ENCODE measurements around the gene ZC3H6.
A peak's percentile ranks its signal among the peaks of the same experiment; 100 is the strongest.
"Not testable (repeated sequence)": the region's sequence is repeated elsewhere in the genome, so short reads cannot be mapped to it uniquely, and the experiment has no call there.

The ZC3H6 gene

GRCh38 chr2:112332123-112332696 is 56.8 kb downstream of the ZC3H6 start:
- no peak for DNase-seq (ENCODE audit: low spot score)

GRCh38 chr2:112335600-112335999 is 60.2 kb downstream of the ZC3H6 start:
- DNase-seq (ENCODE audit: low spot score): no peak

GRCh38 chr2:112339986-112340385 is 64.6 kb downstream of the ZC3H6 start:
- DNase-seq (ENCODE audit: low spot score): no peak

DNA sequence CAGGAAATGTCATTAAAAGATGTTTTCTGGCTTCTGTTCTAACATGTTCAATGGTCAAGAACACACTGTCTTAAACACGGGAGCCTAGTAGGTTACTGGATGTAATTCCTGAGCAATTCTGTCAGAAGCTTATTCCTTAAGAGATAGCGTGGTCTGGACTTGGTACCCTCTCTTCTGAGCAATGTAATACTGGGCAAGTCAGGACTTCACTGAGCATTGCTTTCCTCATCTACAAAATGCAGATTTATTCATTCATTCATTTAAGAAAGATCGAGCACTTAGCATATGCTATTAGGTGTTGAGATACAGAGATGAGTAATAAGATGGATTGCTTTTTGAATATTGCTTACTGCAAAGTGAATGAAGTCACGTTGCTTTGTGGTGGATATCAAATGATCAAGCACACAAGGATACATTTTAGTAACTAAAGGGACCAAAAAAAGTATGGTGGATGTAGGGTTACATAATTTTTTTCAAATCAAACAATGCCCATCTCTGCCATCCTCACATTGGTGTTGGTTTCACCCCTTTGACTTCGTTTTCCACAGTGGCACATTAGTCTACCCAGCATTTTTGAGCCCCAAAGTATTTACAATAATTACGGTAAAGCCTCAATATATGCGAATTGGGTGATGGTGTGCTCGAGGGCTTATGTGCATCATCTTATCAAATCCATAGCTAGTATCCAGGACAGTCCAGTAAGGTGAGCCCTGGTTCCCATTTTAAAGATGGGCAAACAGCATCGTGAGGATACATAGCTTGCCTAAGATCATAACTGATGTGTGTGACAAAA is 65.3 kb downstream of the ZC3H6 start:
- no peak for DNase-seq (ENCODE audit: low spot score)

DNA sequence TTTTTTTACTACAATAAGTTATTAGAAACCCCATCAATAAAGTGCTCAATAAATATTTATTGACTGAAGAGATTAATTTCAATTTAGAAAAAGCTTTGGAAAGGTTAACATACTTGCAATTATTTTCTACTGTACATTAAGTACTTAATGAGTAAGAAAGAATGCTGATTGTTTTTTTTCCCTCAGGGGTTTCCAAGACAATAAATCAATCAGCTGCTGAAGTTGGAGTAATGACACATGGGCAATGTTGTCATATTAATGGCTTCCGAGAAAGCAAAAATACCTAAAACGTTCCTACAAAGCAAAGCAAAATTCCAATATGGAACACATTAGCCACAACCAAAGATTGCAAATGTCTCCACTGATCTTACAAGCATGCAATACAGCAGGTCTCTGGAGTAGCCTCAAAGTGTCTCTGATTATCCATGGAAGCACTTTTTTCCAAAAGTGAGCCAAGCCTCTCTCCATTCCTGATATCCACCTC is 66.7 kb downstream of the ZC3H6 start:
- DNase-seq (ENCODE audit: low spot score): no peak

DNA sequence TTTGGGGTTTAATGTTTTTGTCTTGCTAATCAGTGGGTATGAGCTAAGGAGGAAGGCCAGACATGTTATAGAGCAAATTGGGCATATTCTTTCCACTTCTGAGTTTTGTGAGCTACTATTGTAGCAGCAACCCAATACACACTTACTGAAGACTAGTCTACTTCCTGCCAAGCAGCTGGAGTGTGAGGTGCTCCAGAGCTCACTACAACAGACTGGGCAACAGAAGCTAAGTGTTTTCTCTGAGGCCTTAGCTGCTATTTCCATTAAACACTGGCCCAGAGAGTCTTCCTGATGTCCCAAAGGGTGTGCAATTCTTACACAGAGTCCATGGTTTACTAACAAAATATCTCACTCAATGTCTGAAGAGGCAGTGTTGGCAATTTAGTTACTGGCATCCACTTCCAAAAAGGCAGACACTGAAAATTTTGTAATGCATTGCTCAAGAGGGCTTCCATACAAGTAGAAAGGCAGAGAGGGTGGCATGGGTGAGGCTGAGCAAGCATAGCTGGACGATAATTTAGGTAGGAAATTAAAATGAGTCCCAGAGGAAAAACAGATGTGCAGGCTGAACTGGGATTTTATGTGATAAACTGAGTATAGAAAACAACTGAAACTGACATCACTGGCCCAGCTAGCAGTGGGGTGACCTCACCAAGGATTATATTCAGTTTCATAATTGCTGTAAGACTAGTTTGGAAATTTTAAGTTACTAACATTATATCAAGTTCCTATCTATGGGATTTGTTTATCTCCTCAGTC is 68.6 kb downstream of the ZC3H6 start:
- no peak for DNase-seq (ENCODE audit: low spot score)

DNA sequence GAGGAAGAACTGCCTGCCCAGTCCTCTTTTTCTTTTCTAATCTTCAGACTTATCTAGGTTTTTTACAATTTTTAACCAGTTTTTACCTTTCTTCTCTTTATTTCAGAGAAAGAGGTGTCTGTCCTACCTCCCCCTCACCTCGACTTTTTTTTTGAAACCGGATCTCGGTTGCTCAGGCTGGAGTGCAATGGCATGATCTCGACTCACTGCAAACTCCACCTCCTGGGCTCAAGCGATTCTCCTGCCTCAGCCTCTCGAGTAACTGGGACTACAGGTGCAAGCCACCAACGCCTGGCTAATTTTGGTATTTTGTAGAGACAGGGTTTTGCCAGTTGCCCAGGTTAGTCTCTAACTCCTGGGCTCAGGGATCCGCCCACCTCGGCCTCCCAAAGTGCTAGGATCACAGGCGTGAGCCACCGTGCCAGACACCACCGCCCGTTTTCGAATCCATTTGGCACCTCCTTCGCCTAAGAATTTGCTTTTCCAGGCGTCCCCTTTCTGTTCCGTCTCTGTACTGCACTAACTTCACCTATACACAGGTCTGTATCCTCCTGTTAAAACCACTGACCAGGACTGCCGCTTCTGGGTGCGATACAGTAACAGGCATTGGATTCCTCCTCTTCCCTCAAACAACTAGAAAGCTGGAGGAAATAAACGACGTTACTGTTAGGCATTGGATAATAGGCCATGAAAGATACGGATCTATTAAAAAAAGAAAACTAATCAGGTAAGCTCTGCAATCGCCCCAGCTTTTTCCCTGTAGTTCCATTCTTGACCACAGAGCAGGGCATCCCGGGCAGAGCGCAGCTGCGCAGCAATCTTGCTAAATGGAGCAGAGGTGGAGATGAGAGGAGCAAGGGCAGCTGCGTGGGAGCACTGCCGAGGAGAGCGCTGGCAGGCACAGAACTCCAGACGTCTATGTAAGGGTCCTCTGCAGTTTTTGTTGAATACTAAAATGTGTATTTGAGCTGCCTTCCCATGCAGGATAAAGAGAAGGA is 69.9 kb downstream of the ZC3H6 start:
- peak; percentile 40 for DNase-seq (ENCODE audit: low spot score)

DNA sequence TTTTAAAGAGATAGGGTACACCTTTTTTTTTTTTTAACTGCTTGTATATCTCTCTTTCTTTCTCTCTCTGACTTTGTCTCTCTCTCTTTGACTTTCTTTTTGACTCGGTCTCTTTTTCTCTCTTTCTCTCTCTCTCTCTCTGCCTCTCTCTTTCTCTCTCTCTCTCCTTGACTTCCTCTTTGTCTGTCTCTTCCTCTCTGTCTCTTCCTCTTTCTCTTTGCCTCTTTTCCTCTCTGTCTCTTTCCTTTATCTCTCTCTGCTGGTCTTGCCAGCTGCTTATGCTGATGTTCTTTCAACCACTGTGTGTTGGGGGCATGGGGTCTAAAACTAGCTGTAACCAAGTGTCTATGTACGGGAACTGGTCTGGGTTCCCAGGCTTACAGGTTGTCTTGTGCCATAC is 76.9 kb downstream of the ZC3H6 start:
- DNase-seq (ENCODE audit: low spot score): not testable (repeated sequence)

GRCh38 chr2:112352809-112353603 is 77.6 kb downstream of the ZC3H6 start:
- DNase-seq (ENCODE audit: low spot score): not testable (repeated sequence)

- DNase-seq (ENCODE audit: low spot score): not testable (repeated sequence)
Measured at GRCh38 chr2:112354335-112354734, 78.9 kb downstream of the ZC3H6 start.

DNA sequence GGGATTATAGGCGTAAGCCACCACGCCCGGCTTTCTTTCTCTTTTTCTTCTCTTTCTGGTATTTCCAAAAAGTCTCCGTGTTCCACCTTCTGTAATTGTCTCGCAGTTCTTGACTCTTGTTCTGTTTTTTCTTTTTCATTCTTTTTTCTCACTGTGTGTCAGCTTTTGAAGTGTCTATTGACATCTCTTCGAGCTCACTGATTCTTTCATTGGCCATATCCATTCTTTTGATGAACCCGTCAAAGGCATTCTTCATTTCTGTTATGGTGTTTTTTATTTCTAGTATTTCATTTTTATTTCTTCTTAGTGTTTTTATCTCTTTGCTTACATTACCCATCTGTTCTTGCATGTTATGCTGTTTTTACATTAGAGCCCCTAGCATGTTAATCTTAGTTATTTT is 84.7 kb downstream of the ZC3H6 start:
- DNase-seq (ENCODE audit: low spot score): not testable (repeated sequence)

Small RNA genes within 50 kb of the gene (small RNA-seq; reads per million reads assigned to genes)
- 0 reads per million in 2 experiments for gene AC115115.1

Data from SK-N-DZ (cell line).